A375 (cell line): ENCODE results near the gene GMEB1. TPM values are rescaled to one million over a fixed set of nuclear protein-coding genes. Genes with fewer than 3 reads are reported as not detected.

ENCODE experiments used
- small RNA-seq: library from RNA; depleted of rRNA; stranded (forward); fragments of <200 nt; gene quantifications from one replicate; pipeline ENCODE3, GENCODE V24; 2014
- total RNA-seq: library from RNA; depleted of rRNA; stranded (reverse); fragments of >200 nt; shearing (Covaris generic); gene quantifications from 2 replicates; pipeline ENCODE4 v1.2.3, GENCODE V29; 2014; rRNA removed

GMEB1 gene
- total RNA-seq = 6.7 and 8.6 TPM in 2 replicates

GRCh38 chr1:28668191-28668955 lies at the start of gene GMEB1:
TSS of gene GMEB1 (plus strand) at chr1:28668784. CDS start at chr1:28683613, 14,829 bp downstream.

GRCh38 chr1:28642847-28643635 lies 25.5 kb upstream of the GMEB1 start, which contains the start of gene TAF12:
TSS of gene TAF12 (minus strand) at chr1:28643067. CDS start at chr1:28622081, 20,986 bp downstream.

GRCh38 chr1:28648474-28649198 lies 19.9 kb upstream of the GMEB1 start, which contains the start of gene RNU11:
TSS of gene RNU11 (plus strand) at chr1:28648600.

GRCh38 chr1:28736450-28737306 lies 68.1 kb downstream of the GMEB1 start, which contains the start of gene YTHDF2:
TSS of gene YTHDF2 (plus strand) at chr1:28736940. CDS start at chr1:28737121, 181 bp downstream.

Small RNA genes lying within 50 kb of the gene (small RNA-seq; reads per million reads assigned to genes)
- gene RF00422 (not detected), gene RNU11 (not detected)

Other genes with a start within 250 kb of the GMEB1 start
- 79.6 and 80.3 TPM in 2 replicates for gene RCC1, start 162.7 kb upstream of the GMEB1 start, total RNA-seq
- gene TRNAU1AP, start 115.7 kb upstream of the GMEB1 start, total RNA-seq = 24.7 and 28.3 TPM in 2 replicates
- gene RAB42, start 76.5 kb upstream of the GMEB1 start, total RNA-seq = 0.27 TPM in 1 of 2 replicates, not detected in the other
- 40.2 and 46.8 TPM in 2 replicates for gene TAF12, start 25.7 kb upstream of the GMEB1 start, total RNA-seq
- not detected in 2 replicates for gene RNU11, start 20.2 kb upstream of the GMEB1 start, total RNA-seq
- 59.2 TPM in 2 replicates for gene YTHDF2, start 68.2 kb downstream of the GMEB1 start, total RNA-seq
- 6.7 and 6.9 TPM in 2 replicates for gene OPRD1, start 143.4 kb downstream of the GMEB1 start, total RNA-seq
- gene EPB41, start 245.8 kb downstream of the GMEB1 start, total RNA-seq = 20.4 and 25.2 TPM in 2 replicates